ENCODE results near the gene MTUS2.

GRCh38 chr13:29059800-29060199 is 239.7 kb downstream of the MTUS2 start:
- TF ChIP-seq EZH2 (IDR thresholded peaks at IDR 0.05; ENCODE audit: borderline replicate concordance, low read depth, low read length, poor library complexity, severe bottlenecking): no peak
- TF ChIP-seq CTCF (conservative IDR thresholded peaks at IDR 0.05; ENCODE audit: low read depth, low read length): no peak
